ENCODE results near the gene TMEM119.

DNA sequence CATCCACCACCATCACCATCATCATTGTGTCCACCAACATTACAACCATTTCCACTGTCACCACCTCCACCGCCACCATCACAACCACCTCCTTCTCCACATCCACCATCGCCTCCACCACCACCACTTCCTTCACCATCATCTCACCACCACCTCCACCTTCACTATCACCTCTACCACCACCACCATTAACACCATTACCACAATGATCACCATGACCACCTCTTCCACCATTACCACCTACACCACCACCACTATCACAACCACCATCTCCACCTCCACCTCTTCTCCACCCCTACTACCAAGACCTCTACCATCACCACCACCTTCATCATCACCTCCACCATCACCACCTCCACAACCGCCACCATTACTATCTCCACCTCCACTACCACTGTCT lies 19.1 kb downstream of the TMEM119 start:
- TF ChIP-seq, protein P1, sequence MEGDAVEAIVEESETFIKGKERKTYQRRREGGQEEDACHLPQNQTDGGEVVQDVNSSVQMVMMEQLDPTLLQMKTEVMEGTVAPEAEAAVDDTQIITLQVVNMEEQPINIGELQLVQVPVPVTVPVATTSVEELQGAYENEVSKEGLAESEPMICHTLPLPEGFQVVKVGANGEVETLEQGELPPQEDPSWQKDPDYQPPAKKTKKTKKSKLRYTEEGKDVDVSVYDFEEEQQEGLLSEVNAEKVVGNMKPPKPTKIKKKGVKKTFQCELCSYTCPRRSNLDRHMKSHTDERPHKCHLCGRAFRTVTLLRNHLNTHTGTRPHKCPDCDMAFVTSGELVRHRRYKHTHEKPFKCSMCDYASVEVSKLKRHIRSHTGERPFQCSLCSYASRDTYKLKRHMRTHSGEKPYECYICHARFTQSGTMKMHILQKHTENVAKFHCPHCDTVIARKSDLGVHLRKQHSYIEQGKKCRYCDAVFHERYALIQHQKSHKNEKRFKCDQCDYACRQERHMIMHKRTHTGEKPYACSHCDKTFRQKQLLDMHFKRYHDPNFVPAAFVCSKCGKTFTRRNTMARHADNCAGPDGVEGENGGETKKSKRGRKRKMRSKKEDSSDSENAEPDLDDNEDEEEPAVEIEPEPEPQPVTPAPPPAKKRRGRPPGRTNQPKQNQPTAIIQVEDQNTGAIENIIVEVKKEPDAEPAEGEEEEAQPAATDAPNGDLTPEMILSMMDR (IDR thresholded peaks at IDR 0.05) = no peak
- no peak for TF ChIP-seq ZFX (IDR thresholded peaks at IDR 0.05; ENCODE audit: borderline replicate concordance)
